Activated gamma-delta T cell treated with Interleukin-2 at 50 U/mL for 16 hours (primary cell): Measurements from ENCODE around the gene TTC7B.
"Not testable (repeated sequence)": the region's sequence is repeated elsewhere in the genome, so short reads cannot be mapped to it uniquely, and the experiment has no call there.

Experiments
- DNase-seq: peaks from one replicate; pipeline ENCODE4 v3.0.0-alpha.2; 2020

Gene TTC7B

DNA sequence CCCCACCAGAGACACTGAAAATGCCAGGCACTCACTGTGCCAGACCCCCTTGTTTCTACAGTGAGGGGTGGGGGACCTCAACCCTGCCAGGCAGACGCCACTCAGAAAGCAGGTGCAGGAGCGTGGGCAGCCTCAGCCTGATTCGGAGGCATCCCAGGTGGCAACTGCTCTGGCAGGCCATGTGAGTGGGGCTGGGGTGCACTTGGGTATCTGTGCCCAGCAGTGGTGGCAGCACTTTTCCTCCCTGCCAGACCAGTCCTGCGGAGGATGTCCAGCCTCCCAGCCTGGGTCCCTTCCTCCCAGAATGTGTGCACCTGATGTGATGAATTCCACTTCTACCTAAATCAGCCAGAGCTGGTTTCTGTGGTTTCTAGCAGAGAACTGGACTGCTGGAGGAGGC is 13.4 kb upstream of the TTC7B start:
- DNase-seq, result no peak

DNA sequence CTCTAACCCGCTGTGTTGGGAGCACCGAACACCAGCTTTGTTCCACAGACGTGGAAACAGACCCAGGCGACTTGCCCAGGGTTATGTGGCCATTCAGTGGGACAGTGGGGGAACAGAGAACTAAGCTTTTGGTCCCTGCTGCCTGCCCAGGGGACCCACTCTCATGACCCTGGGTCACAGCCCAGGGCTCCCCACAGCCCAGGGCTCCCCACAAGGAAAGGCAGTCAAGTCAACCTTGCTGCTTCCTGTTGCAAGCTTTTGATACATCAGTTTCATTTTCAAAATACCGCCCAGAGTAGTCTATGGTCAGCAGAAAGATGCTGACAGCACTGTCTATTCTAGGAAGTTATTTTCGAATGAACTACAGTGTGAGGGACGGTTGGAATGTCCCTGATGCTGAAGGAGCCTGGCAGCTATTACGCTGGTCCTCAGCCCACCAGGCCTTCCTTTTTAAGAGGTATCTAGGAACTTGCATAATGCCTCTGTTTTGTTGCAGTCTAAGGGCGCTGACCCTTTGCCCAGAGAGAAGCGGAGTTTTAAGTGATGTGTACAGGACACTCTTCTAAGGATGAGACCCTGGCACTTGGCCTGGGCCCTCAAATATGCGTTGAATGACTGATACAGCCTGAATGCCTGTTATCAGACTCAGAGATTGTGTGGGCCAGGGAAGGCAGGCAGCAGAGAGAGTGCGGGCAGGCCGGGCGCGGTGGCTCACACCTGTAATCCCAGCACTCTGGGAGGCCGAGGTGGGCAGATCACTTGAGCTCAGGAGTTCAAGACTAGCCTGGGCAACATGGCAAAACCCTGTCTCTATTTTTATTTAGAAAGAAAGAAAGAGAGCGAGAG is 12.6 kb upstream of the TTC7B start:
- no peak for DNase-seq

DNA sequence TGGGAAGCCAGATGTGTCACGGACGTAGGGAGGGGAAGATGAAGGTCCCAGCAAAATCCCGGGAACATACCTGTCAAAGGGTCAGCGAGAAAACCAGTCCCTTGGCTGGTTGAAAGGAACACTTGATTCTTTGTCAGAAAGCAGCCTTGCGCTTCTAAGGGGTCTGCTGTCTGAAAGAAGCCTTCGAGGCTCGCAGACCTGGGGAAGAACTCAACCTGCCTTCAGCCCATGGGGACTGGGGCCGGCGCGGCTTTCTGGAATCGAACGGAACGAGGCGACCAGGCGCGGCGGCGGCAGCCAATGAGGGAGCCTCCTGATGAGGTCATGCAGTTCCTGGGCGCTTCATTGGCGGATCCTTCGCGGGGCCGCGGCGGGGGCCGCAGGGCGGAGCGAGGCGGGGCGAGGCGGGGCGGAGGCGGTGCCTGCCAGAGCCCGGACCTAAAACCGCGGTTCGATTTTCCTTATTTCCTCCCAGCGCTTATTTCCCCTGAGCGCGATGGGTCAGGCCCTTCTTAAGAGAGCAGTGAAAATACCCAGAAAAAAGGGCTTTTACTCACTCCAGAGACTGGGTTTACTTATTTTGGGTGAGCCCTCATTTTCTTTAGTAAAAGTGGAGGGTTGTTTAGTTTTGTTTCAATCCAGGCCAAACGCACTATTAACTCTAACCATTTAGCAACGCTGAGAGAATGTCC is 11.8 kb upstream of the TTC7B start:
- DNase-seq, result peak; percentile 85

DNA sequence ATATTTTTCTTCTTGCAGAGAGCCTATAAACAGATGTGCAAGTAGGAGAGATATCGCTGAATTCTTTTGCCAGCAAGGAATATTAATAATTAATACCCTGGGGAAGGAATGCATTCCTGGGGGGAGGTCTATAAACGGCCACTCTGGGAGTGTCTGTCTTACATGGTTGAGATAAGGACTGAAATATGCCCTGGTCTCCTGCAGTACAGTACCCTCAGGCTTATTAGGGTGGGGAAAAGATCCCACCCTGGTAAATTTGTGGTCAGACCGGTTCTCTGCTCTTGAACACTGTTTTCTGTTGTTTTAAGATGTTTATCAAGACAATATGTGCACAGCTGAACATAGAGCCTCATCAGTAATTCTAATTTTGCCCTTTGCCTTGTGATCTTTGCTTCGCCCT is 7.3 kb upstream of the TTC7B start:
- DNase-seq, result not testable (repeated sequence)

DNA sequence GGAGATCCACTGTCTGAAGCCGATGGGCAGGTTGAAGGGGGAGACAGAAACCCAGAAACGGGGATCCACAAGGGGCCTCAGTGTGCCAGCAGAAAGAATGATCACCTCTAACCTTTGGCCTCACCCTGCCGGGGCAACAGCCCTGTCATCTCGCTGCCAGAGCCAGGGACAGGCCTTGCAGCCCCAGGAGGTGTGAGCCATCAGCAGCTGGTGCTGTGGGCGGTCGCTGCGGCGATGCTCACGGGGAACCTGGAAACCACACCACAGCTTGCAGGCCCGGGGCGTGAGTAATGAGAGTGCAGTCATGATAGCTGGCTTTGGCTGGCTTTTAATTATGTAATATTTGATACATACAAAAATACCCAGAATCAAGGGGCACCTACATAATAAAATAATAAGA is 4.7 kb upstream of the TTC7B start:
- DNase-seq, result peak; percentile 67

DNA sequence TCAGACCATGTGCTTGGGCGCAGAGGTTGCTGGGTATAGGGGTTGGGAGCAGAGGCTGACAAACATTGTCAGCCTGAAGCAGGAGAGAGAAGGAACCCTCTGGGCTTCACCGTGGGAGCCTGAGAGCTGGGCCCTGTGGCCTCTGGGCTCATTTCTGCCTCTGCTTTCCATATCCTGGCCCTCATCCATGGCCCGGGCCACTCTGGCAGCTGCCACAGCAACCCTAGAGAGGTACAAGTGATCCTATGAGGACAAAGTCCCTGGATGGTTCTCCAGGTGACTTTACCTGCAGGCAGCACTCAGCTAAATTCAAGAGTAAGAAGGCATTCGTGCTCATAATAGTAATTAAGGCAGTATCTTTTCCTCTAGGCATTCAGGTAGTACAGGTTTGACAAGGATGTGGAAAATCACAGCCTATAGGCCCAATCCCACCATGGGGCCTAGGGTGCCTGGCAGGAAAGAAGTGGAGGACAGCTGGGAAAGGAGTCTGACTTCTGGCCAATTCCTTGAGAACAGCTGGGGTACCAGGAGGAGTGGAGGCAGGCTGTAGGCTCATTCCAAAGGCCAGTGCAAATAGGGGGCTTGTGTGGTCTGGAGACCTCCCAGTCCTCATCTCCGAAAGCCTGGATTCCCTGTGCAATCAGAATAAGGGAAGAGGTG is 3.6 kb upstream of the TTC7B start:
- DNase-seq, result no peak

DNA sequence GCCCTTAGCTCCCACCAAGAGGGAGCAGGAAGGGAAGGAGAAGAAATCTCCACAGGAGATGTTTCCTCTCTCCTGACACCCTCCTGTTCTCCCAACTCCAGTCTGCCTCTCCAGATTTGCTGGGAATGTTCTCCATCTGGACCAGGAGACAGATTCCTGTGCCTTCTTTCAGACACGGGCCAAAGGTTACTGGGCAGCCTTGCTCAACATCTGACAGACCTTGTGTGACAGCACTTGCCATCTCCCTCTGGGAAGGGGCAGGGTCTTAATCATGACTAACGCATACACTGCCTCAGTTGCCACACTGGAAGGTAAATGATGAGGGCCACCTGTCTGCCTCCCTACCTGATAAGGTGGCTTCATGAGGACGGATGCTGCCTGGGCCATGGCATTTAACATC is 2.5 kb upstream of the TTC7B start:
- no peak for DNase-seq

DNA sequence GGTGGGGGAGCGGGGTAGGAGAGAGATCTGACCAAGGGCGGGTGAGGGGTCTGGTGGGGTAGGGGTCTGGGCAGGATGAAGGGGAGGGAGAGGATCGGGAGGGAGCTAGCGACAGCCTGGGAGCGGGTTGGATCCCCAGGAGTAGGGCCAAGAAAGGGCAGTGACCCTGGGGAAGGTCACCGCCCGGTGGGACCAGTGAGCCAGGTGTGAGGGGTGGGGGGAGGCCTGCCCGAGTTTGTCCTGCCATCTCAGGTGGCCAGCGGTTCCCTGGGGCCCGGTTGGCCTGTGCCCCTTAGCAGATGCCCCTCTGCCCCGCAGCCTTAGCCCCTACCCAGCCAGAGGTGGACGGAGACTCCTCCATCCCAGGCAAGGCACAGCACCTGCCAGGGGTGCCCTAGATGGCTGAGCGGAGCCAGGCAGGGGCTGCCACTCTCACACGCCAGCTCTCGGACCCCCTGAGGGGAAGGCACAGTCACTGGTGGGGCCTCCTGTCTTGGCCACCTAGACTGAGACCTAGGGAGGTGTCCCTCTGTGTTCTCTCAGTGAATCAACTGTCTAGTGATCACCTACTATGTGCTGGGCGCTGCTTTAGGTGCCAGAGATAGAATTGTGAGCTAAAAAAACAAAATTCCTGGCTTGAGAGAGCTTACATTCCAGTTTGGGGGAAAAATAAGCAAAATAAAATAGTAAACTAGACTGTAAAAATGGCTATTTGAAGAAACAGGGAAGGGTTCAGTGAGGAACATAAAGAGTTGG is 629 bp upstream of the TTC7B start:
- no peak for DNase-seq

DNA sequence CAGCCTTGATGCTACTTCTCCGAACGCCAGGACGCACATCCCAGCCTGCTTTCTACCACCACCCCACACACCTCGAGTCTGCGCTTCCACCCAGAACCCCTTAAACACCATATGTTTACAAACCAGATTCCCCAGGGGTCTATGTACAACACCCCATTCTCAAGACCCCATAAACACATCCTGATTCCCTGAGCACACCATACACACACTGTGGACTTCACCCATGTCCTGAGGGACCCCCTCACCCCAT is 733 bp downstream of the TTC7B start:
- no peak for DNase-seq

DNA sequence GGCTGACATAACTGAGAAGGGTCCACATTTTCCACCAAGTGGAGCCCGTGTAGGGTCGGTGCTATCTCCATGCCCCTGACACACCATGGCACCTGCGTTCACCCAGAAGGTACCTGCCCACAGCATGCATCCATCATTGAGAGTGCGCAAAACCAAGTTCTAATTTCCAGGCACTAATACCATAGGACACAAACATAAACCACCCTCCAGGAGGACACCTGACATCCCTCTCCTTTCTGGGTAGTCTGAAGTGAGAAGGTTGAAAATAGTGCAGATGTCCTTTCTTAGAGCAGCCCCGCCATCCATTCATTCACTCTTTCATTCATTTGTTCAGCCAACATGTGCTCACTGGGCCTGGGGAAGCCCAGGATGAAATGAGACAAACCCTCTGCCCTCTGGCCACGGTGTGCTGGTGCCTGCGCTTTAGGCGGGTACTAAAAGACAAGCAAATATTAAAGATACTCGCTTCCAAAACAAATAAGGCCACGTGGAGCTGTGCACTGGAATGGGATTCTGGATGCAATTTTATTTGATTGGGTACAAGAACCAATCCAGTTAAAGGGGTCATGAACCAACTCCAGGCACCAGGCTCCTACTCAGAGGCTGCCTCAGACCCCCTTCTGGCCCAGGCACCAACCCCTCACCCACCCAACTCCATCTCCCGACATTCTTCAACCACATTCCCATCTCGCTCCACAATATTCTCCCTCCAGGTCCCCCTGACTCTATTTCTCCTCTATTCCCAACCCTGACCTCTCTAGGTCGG is 1.2 kb downstream of the TTC7B start:
- no peak for DNase-seq

DNA sequence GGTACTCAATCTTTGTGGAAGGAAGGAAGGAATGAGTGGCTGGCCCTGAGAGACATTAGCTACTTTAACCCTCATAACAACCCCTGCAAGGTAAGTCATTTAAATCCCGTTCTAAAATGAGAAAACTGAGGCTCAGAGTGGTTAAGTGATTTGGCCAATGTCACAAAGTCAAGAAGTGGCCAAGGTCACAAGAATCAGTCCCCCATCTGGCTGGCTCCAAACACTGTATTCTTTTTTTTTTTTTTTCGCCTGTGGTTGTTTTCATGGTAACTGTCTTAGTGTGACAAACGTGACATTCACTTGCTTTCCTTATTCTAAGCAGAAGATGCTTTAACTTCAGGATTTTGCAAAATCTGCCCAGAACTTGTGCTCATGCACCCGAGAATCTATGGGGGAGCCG is 2.8 kb downstream of the TTC7B start:
- DNase-seq, result no peak

DNA sequence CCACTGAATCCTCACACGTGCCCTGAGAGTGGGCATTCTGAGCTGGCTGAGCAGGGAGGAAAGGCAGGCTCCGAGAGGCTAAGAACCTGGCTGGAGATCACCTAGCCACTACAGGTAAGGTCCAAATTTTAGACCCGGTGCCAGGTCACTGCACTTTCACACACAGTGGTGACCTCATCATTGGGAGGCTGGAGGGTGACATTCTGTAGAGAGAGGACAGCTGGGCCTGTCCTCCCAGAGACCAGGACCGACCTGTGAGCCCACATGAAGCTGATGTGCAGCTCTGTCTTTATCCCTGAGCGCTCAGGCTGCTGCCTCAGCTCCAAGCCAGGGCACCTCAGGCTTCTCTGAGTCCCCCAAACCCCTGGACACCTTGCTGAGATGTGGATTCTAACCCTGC is 4.1 kb downstream of the TTC7B start:
- no peak for DNase-seq

DNA sequence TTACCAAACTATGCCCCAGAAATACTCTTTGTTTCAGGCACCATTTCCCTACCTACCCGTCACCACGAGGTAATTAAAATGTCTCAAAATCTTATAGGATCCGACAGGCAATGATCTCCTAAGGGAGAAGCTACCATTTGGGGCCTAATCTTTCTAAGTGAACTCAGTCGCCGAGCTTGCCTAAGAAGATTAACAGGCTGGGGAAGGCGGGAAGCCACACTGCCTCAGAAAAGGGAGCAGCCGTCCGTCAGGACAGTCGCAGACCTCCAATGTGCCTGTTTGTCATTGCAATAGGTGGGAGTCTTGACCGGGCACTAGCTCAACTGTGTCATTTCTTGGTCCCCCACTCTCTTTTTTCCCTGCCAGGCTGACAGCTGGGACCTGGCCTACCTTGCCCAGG is 4.6 kb downstream of the TTC7B start:
- no peak for DNase-seq

DNA sequence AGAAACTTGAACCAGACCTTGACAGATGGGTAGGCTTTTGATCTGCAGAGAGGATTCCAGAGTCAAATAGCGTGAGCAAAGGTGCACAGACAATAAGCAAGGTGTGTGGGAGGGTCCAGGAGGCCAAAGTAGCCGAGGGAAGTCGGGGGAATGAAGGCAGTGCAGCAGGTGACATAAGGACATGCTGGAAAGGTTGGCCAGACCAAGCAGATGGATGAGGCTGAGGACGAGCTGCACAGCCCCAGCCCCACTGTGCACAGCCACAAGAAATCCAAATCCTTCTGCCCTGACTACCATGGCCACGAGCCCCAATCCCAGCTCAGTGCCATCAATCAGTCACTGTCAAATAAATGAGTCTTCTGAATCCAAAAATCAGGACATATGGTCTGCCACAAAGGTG is 5.4 kb downstream of the TTC7B start:
- DNase-seq, result no peak

DNA sequence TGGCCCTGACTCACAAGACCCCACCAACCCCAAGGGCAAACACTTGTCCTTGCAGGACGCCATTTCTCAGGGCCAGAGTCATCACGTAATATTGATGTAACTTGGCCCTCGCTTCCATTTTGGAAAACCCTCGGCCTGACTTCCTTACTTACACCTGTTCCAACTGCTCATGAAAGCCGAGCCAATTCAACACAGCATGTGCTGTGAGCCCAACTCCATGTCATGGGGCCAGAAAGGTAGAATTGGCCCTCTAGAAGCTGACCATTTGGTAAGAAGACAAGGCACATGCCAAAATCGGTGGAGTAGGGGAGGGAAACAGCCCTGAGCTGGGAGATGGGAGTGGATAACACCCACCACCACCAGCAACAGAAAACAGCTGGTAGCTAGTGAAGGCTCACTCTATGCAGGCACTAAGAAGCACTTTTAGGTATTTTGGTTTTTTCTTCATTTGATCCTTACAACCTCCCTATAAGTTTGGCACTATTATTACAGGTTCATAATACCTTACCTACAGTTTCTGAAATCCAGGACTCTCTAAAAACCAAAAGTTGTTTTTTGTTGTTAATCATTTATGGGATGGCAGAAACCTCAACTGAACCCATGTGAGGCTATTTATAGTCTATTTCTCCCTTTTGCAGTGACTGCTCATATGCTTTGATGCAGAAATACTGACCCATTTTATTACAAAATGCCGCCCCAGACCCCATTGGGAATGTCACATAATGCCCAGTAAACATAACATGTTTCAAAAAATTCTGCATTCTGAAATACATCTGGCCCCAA is 6.5 kb downstream of the TTC7B start:
- DNase-seq, result no peak

DNA sequence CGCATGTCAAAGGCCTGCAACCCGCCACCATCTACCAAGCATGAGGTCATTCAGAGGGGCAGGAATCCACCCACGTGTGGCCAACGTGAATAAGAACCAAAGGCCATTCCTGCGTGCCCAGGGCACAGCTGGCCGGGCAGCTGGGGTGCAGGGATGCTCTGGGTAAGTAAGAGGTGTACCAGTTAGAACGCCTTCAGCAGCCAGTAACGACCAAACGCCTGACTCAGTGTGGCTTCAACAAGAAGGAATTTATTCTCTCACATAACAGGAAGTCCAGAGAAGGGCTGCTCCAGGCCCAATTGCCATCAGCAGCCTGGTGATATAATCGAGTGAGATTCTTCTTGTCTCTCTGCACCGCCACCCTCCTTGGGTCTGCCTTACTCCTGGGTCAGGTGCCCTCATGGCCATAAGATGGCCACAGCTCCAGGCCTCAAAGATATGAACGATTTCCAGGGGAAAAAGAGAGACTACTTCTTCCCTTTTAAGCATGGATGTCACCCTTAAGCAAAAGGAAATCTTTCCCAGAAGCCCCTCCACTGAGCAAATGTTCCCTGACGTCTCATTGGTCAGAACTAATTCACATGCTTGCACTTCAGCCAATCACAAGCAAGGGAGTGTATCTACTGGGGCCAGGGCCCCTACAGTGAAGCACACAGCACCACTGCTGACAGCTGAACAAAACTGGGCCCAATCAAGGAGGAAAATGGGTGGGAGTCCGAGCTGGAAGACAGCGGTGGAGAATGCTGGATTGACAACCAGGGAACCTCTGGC is 7.3 kb downstream of the TTC7B start:
- DNase-seq, result no peak

DNA sequence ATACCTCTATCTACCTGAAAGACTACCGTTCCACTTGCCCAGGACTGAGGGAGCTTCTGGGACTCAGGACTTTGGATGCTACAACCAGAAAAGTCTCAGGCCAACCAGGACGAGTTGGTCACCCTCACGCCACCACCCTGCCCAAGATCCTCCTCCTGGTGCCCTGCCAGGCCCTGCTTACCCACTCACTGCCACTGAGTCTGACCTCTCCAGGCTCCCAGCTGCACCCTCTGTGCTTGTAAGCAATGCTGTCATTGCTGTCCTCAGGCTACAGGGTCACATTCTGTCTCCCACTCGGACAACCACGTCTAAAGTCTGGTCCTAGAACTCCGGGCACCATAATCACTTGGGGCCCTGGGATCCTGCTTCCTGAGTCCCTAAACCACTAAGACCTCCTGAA is 9.2 kb downstream of the TTC7B start:
- no peak for DNase-seq

DNA sequence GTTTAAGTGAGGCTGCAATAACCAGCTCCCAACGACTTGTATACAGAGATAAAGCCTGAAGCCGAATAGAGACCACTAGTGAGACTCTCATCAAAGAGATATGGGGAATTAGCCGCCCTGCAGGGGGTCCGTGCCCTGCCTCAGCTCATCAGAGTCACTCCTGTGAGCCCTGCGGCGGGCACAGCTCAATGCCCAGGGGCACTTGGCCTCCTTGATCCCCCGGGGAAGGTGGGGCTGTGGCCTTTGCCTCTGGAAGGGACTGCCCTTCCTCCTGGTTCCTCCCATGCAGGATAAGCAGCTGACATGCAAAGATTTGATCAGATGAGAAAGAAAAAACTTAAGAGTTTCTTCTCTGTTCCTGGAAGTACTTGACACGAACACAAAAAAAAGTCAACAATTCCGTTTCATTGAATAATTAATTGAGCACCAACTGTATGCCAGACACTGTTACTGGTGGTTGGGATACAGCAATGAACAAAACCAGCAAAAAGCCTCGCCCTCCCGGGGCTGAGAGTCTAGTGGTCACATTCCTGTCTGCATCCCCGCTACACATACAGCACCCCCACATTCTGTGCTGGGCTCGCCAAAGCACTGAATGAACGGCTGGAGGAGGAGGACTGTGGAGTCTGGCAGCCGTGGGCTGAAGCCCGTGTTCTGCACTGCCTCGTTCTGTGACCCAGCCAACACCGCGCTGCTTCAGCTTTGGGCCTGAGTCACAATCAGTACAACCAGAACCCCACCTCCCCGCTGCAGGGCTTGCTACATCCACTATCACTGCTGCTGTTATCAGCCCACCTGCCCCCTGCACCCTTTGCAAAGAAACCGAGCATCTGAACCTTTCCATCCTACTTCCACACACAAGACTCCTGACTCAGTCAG is 10.3 kb downstream of the TTC7B start:
- no peak for DNase-seq

DNA sequence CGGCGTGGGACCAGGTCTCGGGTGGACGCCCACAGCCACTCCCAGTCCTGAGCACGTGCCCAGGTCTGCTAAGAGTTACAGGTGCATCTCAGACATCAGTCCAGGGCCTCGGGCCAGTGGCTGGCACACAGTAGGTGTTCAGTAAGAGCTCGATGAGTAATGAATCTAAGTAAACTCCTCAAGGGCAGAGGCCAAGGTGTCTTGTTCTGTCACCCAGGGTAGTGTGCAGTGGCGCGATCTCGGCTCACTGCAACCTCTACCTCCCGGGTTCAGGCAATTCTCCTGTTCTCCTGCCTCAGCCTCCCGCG is 11.2 kb downstream of the TTC7B start:
- DNase-seq, result no peak
